Inflammatory macrophage treated with lipopolysaccharide for 4 hours (primary cell): ENCODE data around the gene LAMC3.

Experiments
- DNase-seq: peaks from one replicate; pipeline ENCODE4 v3.0.0-alpha.2; 2020

Gene LAMC3

GRCh38 chr9:130979591-130980385 lies 29.2 kb upstream of the LAMC3 start:
- no peak for DNase-seq

GRCh38 chr9:130980526-130980925 lies 28.4 kb upstream of the LAMC3 start:
- no peak for DNase-seq

DNA sequence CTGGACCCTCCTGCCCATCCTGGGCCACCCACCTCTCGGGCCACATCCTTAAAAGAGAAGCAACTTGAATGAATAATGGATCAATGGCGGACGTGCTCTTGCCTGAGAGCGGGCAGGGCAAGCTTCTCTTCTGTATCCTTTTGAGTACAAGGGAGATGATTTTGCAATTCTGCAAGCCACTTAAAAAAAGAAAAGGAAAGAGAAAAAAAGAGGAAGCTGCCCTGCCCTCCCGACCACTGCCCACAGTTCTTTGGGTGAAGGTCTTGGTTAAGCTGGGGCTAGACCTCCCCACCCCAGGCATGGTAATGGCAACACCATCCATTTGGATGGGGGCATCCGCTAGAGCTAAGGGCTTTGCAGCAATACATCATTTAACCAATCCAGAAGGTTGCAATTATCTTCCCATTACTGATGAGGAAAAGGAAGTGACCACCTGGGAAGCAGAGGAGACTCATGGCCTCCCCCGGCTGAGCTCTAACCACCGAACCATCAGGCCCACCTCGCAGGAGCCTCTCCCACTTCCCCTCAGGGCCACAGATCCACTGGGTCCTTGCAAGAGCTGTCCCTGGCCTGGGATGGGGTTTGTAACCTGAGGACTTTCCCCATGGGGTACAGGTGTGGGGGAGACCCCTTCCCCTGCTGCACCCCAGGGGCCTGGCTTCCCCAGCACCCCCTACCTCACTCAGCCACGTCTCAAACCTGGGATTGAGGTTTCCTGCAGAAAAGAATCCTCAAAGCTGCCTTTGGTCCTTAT lies 27.8 kb upstream of the LAMC3 start:
- peak; percentile 4 for DNase-seq

DNA sequence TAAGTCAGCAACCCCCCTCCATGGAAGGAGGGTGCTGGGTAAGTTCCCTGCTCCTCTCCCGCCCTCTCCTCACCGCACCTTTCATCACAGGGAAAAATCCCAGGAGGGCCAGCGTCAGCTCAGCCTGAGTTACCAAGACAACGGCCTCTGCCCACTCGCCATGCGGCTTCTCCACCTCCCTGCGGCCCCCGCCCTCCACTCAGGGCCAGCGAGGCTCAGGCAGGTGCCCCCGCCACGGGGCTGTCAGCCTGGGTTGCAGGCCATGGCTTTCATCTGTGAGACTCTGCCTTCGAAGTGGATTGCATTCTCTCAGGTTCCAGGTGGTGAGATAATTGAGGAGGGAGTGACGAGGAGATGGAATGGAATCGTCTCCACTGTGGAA lies 27.2 kb upstream of the LAMC3 start:
- DNase-seq = no peak

- no peak for DNase-seq
Measured at GRCh38 chr9:130982636-130983358, 26.2 kb upstream of the LAMC3 start.

- no peak for DNase-seq
Measured at GRCh38 chr9:130983359-130983670, 25.7 kb upstream of the LAMC3 start.

DNA sequence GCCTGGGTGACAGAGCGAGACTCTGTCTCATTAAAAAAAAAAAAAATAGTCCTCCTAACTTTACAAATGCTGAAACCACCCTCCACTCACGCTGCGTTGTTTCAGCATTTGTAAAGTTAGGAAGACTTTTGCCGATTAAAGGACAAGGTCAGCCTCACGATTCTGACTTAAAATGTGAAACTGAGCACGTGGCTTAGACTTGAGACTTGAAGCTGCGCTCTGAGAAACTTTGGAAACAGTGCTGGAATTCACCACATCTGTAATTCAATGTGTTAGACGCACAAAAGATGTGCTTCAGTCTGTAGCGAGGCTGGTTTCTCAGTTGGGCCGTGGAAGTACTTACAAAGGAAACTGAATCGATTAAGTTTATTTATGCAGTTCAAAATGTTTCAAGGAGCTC lies 25.0 kb upstream of the LAMC3 start:
- no peak for DNase-seq

- DNase-seq = no peak
Measured at GRCh38 chr9:130984521-130984920, 24.5 kb upstream of the LAMC3 start.

- DNase-seq = no peak
Measured at GRCh38 chr9:130985029-130985428, 23.9 kb upstream of the LAMC3 start.

DNA sequence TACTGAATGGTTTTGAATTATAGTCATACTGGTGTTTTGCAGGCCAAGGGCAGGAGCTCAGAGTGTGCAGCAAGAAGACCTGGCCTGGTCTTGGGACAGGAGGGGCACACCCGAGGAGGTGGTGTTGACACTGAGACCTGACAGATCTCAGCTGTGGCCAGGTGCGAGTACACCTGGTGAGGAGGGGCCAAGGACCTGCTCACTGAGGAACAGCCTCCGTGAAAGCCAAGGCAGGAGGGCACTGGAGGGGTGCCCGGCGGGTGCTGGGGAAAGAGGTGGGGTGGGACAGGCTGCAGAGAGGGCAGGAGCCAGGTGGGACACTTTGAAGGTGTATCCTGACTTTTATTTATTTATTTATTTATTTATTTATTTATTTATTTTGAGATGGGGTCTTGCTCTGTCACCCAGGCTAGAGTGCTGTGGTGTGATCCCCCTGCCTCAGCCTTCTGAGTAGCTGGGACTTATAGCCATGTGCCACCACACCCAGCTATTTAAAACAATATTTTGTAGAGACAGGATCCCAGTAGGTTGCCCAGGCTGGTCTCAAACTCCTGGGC lies 23.3 kb upstream of the LAMC3 start:
- no peak for DNase-seq

GRCh38 chr9:130986356-130986965 lies 22.5 kb upstream of the LAMC3 start:
- DNase-seq = no peak

GRCh38 chr9:130987054-130987453 lies 21.9 kb upstream of the LAMC3 start:
- no peak for DNase-seq

DNA sequence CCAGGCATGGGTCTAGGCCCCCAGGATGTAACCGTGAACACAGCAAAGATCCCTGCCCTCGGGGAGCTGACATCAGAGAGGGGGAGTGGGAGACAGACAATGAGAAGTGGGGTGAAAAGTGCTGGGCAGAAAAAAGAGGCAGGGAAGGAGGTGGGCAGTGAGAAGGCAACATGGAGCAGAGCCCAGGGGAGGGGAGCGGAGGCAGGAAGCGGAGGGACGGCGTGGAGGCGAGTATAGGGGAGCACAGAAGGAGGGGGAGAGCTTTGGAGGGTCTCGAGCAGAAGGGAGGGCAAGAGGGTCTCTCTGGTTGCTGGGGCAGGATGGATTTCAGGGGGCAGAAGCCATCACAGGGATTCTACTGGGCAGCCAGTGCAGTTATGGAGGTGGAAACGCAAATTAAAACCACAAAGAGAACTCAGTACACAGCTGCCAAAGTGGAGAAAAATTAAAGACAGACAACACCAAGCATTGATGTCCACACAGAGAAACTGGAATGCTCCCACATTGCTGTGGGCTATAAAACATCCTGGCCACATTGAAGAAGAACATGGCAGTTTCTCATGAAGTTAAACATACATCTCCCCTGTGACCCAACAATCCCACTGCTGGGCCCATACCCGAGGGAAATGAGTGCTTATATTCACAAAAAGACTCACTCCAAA lies 21.1 kb upstream of the LAMC3 start:
- no peak for DNase-seq

- DNase-seq = no peak
Measured at GRCh38 chr9:130988400-130988747, 20.6 kb upstream of the LAMC3 start.

DNA sequence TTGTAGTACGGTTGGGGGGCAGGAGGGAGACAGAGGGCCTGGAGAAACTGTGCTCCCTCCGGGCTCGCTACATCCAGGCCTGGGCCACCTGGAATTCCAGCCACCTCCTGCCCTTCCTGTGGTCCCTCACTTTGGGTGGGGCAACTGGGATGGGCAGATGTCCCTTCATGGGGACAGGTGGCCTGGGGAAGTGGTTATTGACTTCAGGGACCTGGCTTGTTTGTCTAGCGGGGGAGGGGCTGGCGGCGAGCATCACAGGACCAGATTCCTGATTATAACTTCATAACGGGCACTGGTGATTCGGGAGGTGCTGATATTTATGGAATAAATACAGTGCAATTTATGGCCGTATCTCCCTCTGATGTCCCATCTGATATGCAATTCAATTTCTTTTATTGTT lies 20.1 kb upstream of the LAMC3 start:
- DNase-seq = no peak

DNA sequence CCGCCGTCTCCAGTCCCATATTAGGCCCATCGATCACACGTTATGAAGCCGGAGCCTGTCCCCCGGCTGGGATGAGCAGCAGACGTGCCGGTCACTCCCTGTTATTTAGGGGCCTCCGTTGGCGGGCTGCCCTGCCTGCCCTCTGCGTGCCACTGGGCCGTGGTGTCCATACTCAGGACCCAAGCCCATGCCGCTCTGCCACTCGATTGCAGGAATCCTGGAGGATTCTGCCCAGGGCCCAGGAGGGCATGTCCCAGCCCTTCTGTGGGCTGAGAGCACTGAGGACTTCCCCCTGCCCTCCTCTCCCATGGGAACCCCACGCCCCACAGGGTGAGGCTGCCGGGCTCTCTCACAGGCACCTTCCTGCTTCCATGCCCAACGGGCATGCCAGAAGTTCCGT lies 19.6 kb upstream of the LAMC3 start:
- DNase-seq = no peak

GRCh38 chr9:130989891-130990290 lies 19.1 kb upstream of the LAMC3 start:
- no peak for DNase-seq

GRCh38 chr9:130990306-130990977 lies 18.5 kb upstream of the LAMC3 start:
- DNase-seq = no peak

DNA sequence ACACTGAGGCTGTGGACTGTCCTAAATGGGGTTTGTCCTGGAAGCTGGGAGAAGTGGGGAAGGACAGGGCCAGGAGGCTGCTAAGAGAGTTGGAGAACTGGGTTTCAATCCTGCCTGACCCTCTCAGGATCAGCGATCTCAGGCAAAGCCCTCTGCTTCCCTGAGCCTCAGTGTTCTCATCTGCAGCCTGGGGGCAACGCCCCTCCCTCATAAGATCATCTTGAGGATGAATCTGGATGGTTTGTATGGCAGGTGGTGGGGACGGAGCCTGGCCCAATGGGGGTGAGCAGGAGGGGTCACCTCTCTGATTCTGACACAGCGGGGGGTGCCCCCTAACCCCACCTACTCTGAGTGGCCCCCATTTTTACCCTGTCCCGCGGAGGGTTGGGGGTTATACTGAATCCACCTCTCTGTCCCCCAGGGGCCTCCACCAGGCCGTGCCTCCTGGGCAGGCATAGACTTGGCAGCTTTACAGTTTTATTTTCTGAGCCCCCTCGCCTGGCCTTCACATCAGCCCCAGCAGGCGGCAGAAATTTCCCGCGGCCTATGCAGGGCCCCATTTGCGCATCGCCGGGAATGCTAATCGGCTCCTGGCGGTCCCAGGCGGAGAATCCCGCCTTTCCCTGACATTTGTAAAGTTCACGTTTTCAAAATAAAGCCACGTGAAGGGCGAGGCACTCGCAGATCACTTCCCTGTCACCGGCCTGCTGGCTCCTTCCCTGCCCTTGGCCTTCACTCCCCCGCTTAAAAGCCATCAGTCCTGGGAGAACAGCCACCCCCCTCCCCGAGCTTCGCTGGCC lies 17.8 kb upstream of the LAMC3 start:
- no peak for DNase-seq

- DNase-seq = no peak
Measured at GRCh38 chr9:130991778-130992681, 16.9 kb upstream of the LAMC3 start.
